Tibial nerve (tissue), 4 donors: ENCODE measurements around the gene CHTF18. TPM values are rescaled to one million over a fixed set of nuclear protein-coding genes. Genes with fewer than 3 reads are reported as not detected.

Experiments
- DNase-seq, 2 donors: peaks; one replicate each; pipeline ENCODE4 v3.0.0-alpha.2; 2019; ENCODE audit warnings: low spot score in 2 of 2
- H3K27ac ChIP-seq, 4 donors: fragments of 200-600 bp; sonication (generic) in 3 of 4; one replicate each; pipeline ENCODE4 v1.5.1; 2017 to 2019; ENCODE audit warnings: mild to moderate bottlenecking in 1 of 4
- H3K27me3 ChIP-seq, 2 donors: fragments of 200-600 bp; sonication (generic) in 1 of 2; one replicate each; pipeline versions ENCODE4 v1.5.1 to v1.6.0; 2017 to 2019
- H3K36me3 ChIP-seq, 3 donors: fragments of 200-600 bp; sonication (generic); one replicate each; pipeline ENCODE4 v1.5.1; 2018 to 2019
- H3K4me1 ChIP-seq, 4 donors: fragments of 200-600 bp; sonication (generic) in 3 of 4; one replicate each; pipeline ENCODE4 v1.5.1; 2017 to 2019
- H3K4me3 ChIP-seq, 4 donors: fragments of 200-600 bp; sonication (generic) in 3 of 4; one replicate each; pipeline ENCODE4 v1.5.1; 2017 to 2019; ENCODE audit warnings: mild to moderate bottlenecking in 1 of 4, moderate library complexity in 1 of 4
- H3K9me3 ChIP-seq, 4 donors: fragments of 200-600 bp; sonication (generic) in 3 of 4; one replicate each; pipeline ENCODE4 v1.5.1; 2017 to 2019
- EP300 ChIP-seq, 2 donors: sonication (generic); formaldehyde crosslinking; IDR thresholded peaks; one replicate each; pipeline ENCODE4 v1.6.1; 2017; ENCODE audit warnings: antibody characterized with exemption in 2 of 2, mild to moderate bottlenecking in 1 of 2
- POLR2A ChIP-seq, 2 donors: fragments of 450-650 bp; IDR thresholded peaks; one replicate each; pipeline ENCODE4 v1.6.1; 2017; ENCODE audit warnings: antibody characterized with exemption in 2 of 2, mild to moderate bottlenecking in 2 of 2, moderate library complexity in 2 of 2
- WGBS, 2 donors: methylation state at CpG; one replicate each; pipeline ENCODE4 v1.1.5; 2018; 5-methylcytosine and 5-hydroxymethylcytosine counted together
- total RNA-seq, 4 donors: library from RNA; depleted of rRNA; stranded (reverse); fragments of >200 nt; gene quantifications; one replicate each; pipeline ENCODE4 v1.1.0, GENCODE V29; 2016
- TF ChIP-seq, protein P1 (sequence below), 5 experiments: fragments of 200-600 bp in 3 of 5; fragments of 450-650 bp in 2 of 5; sonication (generic) in 3 of 5; IDR thresholded peaks; one replicate each; pipeline ENCODE4 v1.5.1; 2016 to 2019; ENCODE audit warnings: antibody characterized with exemption in 5 of 5, mild to moderate bottlenecking in 3 of 5, moderate library complexity in 2 of 5

CHTF18 gene
- total RNA-seq, 4 donors from 2014 or later, result 6.1 to 57.5 (median 17.7) TPM

DNA sequence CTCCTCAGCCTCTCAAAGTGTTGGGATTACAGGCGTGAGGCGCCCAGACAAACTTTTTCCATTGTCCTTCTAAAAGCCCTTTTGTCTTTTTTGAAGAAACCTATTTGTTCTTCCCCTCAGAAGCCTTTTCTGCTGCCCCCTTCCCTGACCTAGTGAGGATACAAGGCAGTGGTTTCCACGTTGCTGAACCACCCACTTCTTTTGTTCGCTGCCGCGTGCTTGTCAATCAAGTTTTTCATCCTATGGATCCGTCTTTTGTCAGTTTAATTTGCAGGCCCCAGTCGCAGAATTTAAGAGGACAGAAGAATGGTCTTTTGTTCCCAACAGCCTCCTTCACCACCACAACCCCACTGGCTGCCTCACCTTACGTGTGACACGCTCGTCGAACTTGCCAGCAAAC is 32.3 kb downstream of the CHTF18 start:
- no peak for TF ChIP-seq POLR2A (IDR thresholded peaks at IDR 0.05)
- no peak for TF ChIP-seq EP300 (IDR thresholded peaks at IDR 0.05)
- TF ChIP-seq, protein P1, sequence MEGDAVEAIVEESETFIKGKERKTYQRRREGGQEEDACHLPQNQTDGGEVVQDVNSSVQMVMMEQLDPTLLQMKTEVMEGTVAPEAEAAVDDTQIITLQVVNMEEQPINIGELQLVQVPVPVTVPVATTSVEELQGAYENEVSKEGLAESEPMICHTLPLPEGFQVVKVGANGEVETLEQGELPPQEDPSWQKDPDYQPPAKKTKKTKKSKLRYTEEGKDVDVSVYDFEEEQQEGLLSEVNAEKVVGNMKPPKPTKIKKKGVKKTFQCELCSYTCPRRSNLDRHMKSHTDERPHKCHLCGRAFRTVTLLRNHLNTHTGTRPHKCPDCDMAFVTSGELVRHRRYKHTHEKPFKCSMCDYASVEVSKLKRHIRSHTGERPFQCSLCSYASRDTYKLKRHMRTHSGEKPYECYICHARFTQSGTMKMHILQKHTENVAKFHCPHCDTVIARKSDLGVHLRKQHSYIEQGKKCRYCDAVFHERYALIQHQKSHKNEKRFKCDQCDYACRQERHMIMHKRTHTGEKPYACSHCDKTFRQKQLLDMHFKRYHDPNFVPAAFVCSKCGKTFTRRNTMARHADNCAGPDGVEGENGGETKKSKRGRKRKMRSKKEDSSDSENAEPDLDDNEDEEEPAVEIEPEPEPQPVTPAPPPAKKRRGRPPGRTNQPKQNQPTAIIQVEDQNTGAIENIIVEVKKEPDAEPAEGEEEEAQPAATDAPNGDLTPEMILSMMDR (IDR thresholded peaks at IDR 0.05), result no peak
- no peak overlapping the region for H3K27ac ChIP-seq
- WGBS, 2 donors, result 61 to 64% methylated on average over 12 of the region's 12 CpGs

DNA sequence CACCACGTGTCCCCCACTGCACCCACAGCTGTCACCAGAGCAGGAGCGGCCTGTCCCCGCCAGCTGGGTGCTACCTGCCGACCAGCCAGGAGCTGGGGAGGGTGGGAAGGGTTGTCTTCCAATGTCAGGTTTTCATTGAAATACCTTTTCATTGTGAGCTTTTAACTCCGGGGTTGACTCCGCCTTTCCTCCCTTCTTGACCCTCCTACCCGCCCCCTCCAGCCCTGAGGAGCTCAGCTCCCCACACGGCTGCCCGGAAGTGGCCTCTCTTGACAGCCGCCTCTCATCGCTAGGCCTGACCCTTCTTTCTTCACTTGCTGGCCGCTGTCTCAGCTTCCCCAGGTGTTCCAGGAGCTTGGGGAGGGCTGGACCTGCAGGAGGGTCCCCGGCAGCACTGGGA is 33.3 kb downstream of the CHTF18 start:
- peaks cover 2 to 72% of the 10 kb centered on the region in 2 donors for H3K27me3 ChIP-seq
- WGBS, 2 donors, result 61 to 64% methylated on average over 13 of the region's 13 CpGs
- DNase-seq, result no peak

More for the DNA sequence above, 32.3 kb downstream of the CHTF18 start:
- Histone ChIP-seq H3K9me3 (no peaks in the 10 kb centered on the region), H3K4me3 (no peak overlapping the region), H3K27me3 (peaks cover 2 to 74% of the 10 kb centered on the region in 2 donors), H3K4me1 (peaks cover 0 to 11% (median 0%) of the 10 kb centered on the region in 4 donors), H3K36me3 (no peaks in the 10 kb centered on the region)
- DNase-seq, result no peak

DNA sequence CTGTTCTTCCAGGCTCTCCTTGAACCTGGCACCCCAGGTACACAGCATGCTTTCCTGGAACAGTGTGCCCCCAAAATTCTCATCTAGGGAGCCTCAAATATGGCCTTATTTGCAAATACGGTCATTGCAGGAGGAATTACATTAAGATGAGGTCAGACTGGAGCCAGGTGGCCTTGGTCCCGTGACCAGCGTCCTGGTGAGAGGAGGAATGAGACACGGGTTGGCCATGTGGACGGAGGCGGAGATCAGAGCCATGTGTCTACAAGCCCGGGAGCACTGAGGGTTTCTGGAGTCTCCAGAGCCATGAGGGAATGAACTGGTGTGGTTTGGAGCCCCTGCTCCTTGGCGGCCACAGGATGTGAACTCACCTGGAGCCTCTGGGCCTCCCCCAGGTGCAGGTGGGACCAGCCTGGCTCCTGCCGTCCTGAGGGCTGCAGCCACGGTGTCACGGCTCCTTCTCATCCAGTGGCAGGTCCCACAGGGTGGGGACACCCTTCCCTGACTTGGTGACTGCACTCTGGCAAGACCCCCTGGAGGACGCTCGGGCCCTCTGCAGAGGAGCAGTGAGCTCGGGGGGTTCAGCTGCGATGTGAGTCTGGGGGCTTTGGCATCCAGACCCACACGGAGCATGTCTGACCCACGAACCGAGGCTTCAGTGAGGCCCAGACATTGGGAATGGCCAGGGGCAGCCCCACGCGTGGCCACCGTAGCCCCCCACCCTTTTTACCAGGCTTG is 33.9 kb downstream of the CHTF18 start:
- no peak for DNase-seq
- WGBS, 2 donors, result 83 to 86% methylated on average over 14 to 19 of the region's 21 CpGs
- peaks cover 2 to 66% of the 10 kb centered on the region in 2 donors for H3K27me3 ChIP-seq

More for the DNA sequence above, 33.3 kb downstream of the CHTF18 start:
- Histone ChIP-seq H3K27ac (no peak overlapping the region), H3K36me3 (no peaks in the 10 kb centered on the region), H3K4me3 (no peak overlapping the region), H3K4me1 (peaks cover 0 to 11% (median 0%) of the 10 kb centered on the region in 4 donors), H3K9me3 (no peaks in the 10 kb centered on the region)
- TF ChIP-seq, protein P1 (IDR thresholded peaks at IDR 0.05), result no peak
- no peak for TF ChIP-seq EP300 (IDR thresholded peaks at IDR 0.05)
- no peak for TF ChIP-seq POLR2A (IDR thresholded peaks at IDR 0.05)

DNA sequence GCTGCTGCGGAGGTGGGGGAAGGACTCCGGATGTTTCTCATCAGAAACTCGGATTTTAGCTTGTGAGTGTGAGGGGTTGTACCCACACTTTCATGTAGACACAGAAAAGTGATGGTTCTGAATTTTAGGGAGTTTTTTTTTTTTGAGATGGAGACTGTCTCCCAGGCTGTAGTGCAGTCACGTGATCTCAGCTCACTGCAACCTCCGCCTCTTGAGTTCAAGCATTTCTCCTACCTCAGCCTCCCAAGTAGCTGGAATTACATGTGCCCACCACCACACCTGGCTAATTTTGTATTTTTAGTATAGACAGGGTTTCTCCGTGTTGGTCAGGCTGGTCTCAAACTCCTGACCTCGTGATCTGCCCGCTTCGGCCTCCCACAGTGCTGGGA is 34.5 kb downstream of the CHTF18 start:
- Histone ChIP-seq H3K27me3 (peaks cover 2 to 60% of the 10 kb centered on the region in 2 donors), H3K36me3 (no peaks in the 10 kb centered on the region), H3K4me3 (no peak overlapping the region), H3K27ac (no peak overlapping the region), H3K4me1 (peaks cover 0 to 11% (median 0%) of the 10 kb centered on the region in 4 donors), H3K9me3 (no peaks in the 10 kb centered on the region)
- no peak for DNase-seq
- TF ChIP-seq, protein P1 (IDR thresholded peaks at IDR 0.05), result no peak
- TF ChIP-seq POLR2A (IDR thresholded peaks at IDR 0.05) (no peak), EP300 (IDR thresholded peaks at IDR 0.05) (no peak)
- WGBS, 2 donors, result 89 to 93% methylated on average over 9 of the region's 9 CpGs

More for the DNA sequence above, 33.9 kb downstream of the CHTF18 start:
- Histone ChIP-seq H3K9me3 (no peaks in the 10 kb centered on the region), H3K27ac (no peak overlapping the region), H3K4me3 (no peak overlapping the region), H3K4me1 (peaks cover 0 to 11% (median 0%) of the 10 kb centered on the region in 4 donors), H3K36me3 (no peaks in the 10 kb centered on the region)
- TF ChIP-seq EP300 (IDR thresholded peaks at IDR 0.05) (no peak), POLR2A (IDR thresholded peaks at IDR 0.05) (no peak)
- TF ChIP-seq, protein P1 (IDR thresholded peaks at IDR 0.05), result no peak

DNA sequence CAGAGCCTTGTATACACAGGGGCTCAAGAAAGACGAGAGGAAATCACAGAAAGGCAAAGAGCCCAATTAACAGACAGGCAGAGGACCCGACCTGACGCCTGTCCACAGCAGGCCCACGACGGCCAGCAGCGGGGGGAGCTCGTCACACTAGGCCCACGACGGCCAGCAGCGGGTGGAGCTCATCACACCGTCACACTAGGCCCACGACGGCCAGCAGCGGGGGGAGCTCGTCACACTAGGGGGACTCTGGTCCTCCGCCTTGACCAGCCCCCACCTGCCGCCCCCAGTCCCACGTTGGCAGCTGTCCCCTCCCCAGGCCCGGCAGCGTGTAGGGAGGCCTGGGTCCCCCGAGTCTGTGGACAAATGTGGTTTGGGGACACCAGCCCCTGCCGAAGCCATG is 35.8 kb downstream of the CHTF18 start:
- Histone ChIP-seq H3K27ac (no peak overlapping the region), H3K27me3 (peaks cover 2 to 47% of the 10 kb centered on the region in 2 donors), H3K9me3 (no peaks in the 10 kb centered on the region), H3K4me1 (peaks cover 0 to 11% (median 0%) of the 10 kb centered on the region in 4 donors), H3K36me3 (no peaks in the 10 kb centered on the region), H3K4me3 (no peak overlapping the region)
- no peak for DNase-seq
- WGBS, 2 donors, result 86 to 88% methylated on average over 17 to 20 of the region's 22 CpGs
- TF ChIP-seq EP300 (IDR thresholded peaks at IDR 0.05) (no peak), POLR2A (IDR thresholded peaks at IDR 0.05) (no peak)
- TF ChIP-seq, protein P1 (IDR thresholded peaks at IDR 0.05), result no peak
